Nephron (organoid): ENCODE measurements around the gene XCL2.
A peak's percentile ranks its signal among the peaks of the same experiment; 100 is the strongest.
"Not testable (repeated sequence)": the region's sequence is repeated elsewhere in the genome, so short reads cannot be mapped to it uniquely, and the experiment has no call there.

ENCODE experiments used
- H3K27ac Mint-ChIP-seq, 3 experiments: 2 replicates each; pipeline ENCODE4 v1.8.0; 2020; ENCODE audit warnings: mixed read lengths in 3 of 3, mild to moderate bottlenecking in 2 of 3, moderate library complexity in 1 of 3
- H3K27me3 Mint-ChIP-seq: 2 replicates; pipeline ENCODE4 v1.8.0; 2021; ENCODE audit warnings: low read depth, mild to moderate bottlenecking, moderate library complexity, mixed read lengths
- H3K36me3 Mint-ChIP-seq: 2 replicates; pipeline ENCODE4 v1.8.0; 2020; ENCODE audit warnings: low read depth, mixed read lengths
- H3K4me1 Mint-ChIP-seq: 2 replicates; pipeline ENCODE4 v1.8.0; 2020; ENCODE audit warnings: mixed read lengths
- H3K4me3 Mint-ChIP-seq, 3 experiments: 2 replicates each; pipeline ENCODE4 v1.8.0; 2020; ENCODE audit warnings: mild to moderate bottlenecking in 3 of 3, mixed read lengths in 3 of 3, moderate library complexity in 2 of 3
- H3K9me3 Mint-ChIP-seq: 2 replicates; pipeline ENCODE4 v1.8.0; 2020; ENCODE audit warnings: mixed read lengths
- CTCF ChIP-seq, 3 experiments: fragments of 200-600 bp; sonication (generic); IDR thresholded peaks; one replicate each; pipeline ENCODE4 v1.5.0; 2021; ENCODE audit warnings: antibody characterized with exemption in 3 of 3; ENCODE audit not compliant: unreplicated experiment in 3 of 3

Gene XCL2

GRCh38 chr1:168574234-168574633 is 30.4 kb upstream of the XCL2 start:
- H3K27ac Mint-ChIP-seq, H3K4me3 Mint-ChIP-seq, H3K9me3 Mint-ChIP-seq, H3K36me3 Mint-ChIP-seq, H3K4me1 Mint-ChIP-seq: not testable (repeated sequence)
- H3K27me3 Mint-ChIP-seq, result peaks cover 24% of the 10 kb centered on the region
- TF ChIP-seq CTCF (IDR thresholded peaks at IDR 0.05; ENCODE audit: unreplicated experiment in 3 of 3), result peak; percentile 34 to 41 (median 41)

GRCh38 chr1:168572633-168573032 is 28.8 kb upstream of the XCL2 start:
- Mint-ChIP-seq H3K27ac (no peak overlapping the region), H3K9me3 (no peaks in the 10 kb centered on the region), H3K4me3 (no peak overlapping the region), H3K27me3 (peaks cover 22% of the 10 kb centered on the region), H3K36me3 (no peaks in the 10 kb centered on the region), H3K4me1 (peaks cover 7% of the 10 kb centered on the region)
- no peak for TF ChIP-seq CTCF (IDR thresholded peaks at IDR 0.05; ENCODE audit: unreplicated experiment in 3 of 3)

GRCh38 chr1:168570652-168571051 is 26.9 kb upstream of the XCL2 start:
- Mint-ChIP-seq H3K27me3 (peaks cover 14% of the 10 kb centered on the region), H3K9me3 (no peaks in the 10 kb centered on the region), H3K36me3 (no peaks in the 10 kb centered on the region), H3K4me1 (peaks cover 7% of the 10 kb centered on the region), H3K27ac (no peak overlapping the region), H3K4me3 (no peak overlapping the region)
- TF ChIP-seq CTCF (IDR thresholded peaks at IDR 0.05; ENCODE audit: unreplicated experiment in 3 of 3), result no peak

GRCh38 chr1:168568346-168568745 is 24.5 kb upstream of the XCL2 start:
- no peak overlapping the region for H3K4me3 Mint-ChIP-seq
- peaks cover 23% of the 10 kb centered on the region for H3K27me3 Mint-ChIP-seq
- peaks cover 7% of the 10 kb centered on the region for H3K4me1 Mint-ChIP-seq
- no peak for TF ChIP-seq CTCF (IDR thresholded peaks at IDR 0.05; ENCODE audit: unreplicated experiment in 3 of 3)
- H3K9me3 Mint-ChIP-seq, result no peaks in the 10 kb centered on the region
- H3K27ac Mint-ChIP-seq, result no peak overlapping the region
- H3K36me3 Mint-ChIP-seq, result no peaks in the 10 kb centered on the region

- Mint-ChIP-seq H3K4me3 (no peak overlapping the region), H3K27me3 (peaks cover 28% of the 10 kb centered on the region), H3K36me3 (no peaks in the 10 kb centered on the region), H3K27ac (no peak overlapping the region), H3K9me3 (no peaks in the 10 kb centered on the region), H3K4me1 (peaks cover 7% of the 10 kb centered on the region)
- TF ChIP-seq CTCF (IDR thresholded peaks at IDR 0.05; ENCODE audit: unreplicated experiment in 3 of 3), result no peak
Observed at GRCh38 chr1:168567568-168567967, 23.8 kb upstream of the XCL2 start.

- H3K27ac Mint-ChIP-seq, result no peak overlapping the region
- H3K36me3 Mint-ChIP-seq, result no peaks in the 10 kb centered on the region
- no peaks in the 10 kb centered on the region for H3K9me3 Mint-ChIP-seq
- peaks cover 7% of the 10 kb centered on the region for H3K4me1 Mint-ChIP-seq
- TF ChIP-seq CTCF (IDR thresholded peaks at IDR 0.05; ENCODE audit: unreplicated experiment in 3 of 3), result no peak
- peaks cover 23% of the 10 kb centered on the region for H3K27me3 Mint-ChIP-seq
- no peak overlapping the region for H3K4me3 Mint-ChIP-seq
Observed at GRCh38 chr1:168567007-168567406, 23.2 kb upstream of the XCL2 start.
